Activated CD4-positive, alpha-beta memory T cell treated with anti-CD3 and anti-CD28 coated beads for 36 hours (primary cell): ENCODE data around the gene INSL3. TPM values are rescaled to one million over a fixed set of nuclear protein-coding genes. Genes with fewer than 3 reads are reported as not detected.
"Not testable (repeated sequence)": the region's sequence is repeated elsewhere in the genome, so short reads cannot be mapped to it uniquely, and the experiment has no call there.

Experiments
- CTCF ChIA-PET: fragments of 350-600 bp; sonication (Branson Sonifier 250); formaldehyde crosslinking; loops from one replicate; lab custom pipeline; 2021; ENCODE audit warnings: antibody characterized with exemption, inconsistent platforms; lab: Charles Lee
- POLR2A ChIA-PET: fragments of 350-600 bp; sonication (Branson Sonifier 250); formaldehyde crosslinking; loops from one replicate; lab custom pipeline; 2021; ENCODE audit warnings: antibody characterized with exemption; lab: Charles Lee
- DNase-seq: peaks from one replicate; pipeline ENCODE4 v3.0.0-alpha.2; 2020
- H3K27ac Mint-ChIP-seq: one replicate; pipeline ENCODE4 v1.8.0; 2021; ENCODE audit warnings: mixed read lengths
- H3K27me3 Mint-ChIP-seq: one replicate; pipeline ENCODE4 v1.8.0; 2021; ENCODE audit warnings: mixed read lengths
- H3K36me3 Mint-ChIP-seq: one replicate; pipeline ENCODE4 v1.8.0; 2021; ENCODE audit warnings: mixed read lengths
- H3K4me1 Mint-ChIP-seq: one replicate; pipeline ENCODE4 v1.8.0; 2021; ENCODE audit warnings: low read depth, mixed read lengths
- H3K4me3 Mint-ChIP-seq: one replicate; pipeline ENCODE4 v1.8.0; 2021; ENCODE audit warnings: mild to moderate bottlenecking, mixed read lengths
- H3K9me3 Mint-ChIP-seq: one replicate; pipeline ENCODE4 v1.8.0; 2021; ENCODE audit warnings: mixed read lengths
- intact Hi-C: fragments of 100-400 bp; cut with micrococcal nuclease; formaldehyde crosslinking; loops from one replicate; pipeline ENCODE4 v1.15.1; 2023
- total RNA-seq, 2 experiments: library from RNA; stranded (reverse); gene quantifications; one replicate each; pipeline ENCODE4 v1.2.3, GENCODE V29; 2021

The INSL3 gene
- total RNA-seq, 2 experiments from 2014 or later, result 6.8 to 8.3 TPM

DNA sequence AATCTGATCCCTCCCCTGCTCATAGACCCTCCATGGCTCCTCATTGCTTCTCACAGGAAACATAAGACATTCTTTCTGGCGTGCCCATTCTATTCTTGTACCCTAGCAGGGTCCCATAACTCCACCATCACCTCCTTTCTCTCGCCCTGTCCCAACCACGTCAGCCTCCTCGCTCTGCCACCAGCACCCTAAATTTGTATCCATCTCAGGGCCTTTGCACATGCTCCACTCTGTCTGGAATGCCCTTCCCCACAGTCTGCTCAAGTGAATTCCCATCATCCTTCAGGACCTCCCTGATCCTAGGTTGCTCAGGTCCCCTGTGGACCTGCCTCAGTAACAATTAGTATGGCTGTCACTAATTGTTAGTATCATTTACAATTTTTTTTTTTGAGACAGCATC, 15.9 kb downstream of the INSL3 start:
- DNase-seq, result no peak
- H3K4me3 Mint-ChIP-seq, result no peak overlapping the region
- ChIA-PET CTCF (interaction anchor here (0.6 to 1.1 kb wide), 2 partner anchors 50 to 93 kb away, joined by 3 to 4 read pairs; no protein-coding TSS in a partner anchor), POLR2A (no interaction called here)
- peaks cover 19% of the 10 kb centered on the region for H3K4me1 Mint-ChIP-seq
- intact Hi-C loops, result no loop called here
- H3K27ac Mint-ChIP-seq, result no peak overlapping the region
- H3K9me3 Mint-ChIP-seq, result no peaks in the 10 kb centered on the region
- no peaks in the 10 kb centered on the region for H3K27me3 Mint-ChIP-seq
- no peaks in the 10 kb centered on the region for H3K36me3 Mint-ChIP-seq

DNA sequence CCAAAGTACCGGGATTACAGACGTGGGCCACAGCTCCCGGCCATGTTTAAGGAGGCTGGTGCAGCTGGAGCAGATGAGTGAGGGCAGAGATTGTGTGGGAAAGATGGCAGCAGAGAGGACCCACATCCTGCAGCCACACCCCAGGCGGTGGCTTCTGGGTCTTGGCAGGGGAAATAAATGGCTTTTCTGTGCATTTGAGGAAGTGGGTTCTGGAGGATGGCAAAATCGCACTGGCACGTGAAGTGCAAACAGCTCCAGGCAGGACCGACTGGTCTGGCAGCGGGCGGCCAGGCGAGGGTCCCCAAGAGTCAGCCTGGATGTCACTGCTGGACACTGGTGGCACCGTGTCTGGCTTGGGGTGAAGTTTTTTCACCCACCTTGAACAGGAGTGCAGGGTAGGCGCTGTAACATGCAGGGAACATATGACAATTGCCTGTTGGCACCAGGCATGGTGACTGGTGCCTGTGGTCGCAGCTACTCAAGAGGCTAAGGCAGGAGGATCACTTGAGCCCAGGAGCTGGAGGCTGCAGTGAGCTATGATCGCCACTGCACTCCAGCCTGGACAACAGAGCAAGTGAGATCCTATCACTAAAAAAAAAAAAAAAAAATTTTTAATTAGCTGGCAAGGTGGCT, 17.9 kb downstream of the INSL3 start:
- no peaks in the 10 kb centered on the region for H3K9me3 Mint-ChIP-seq
- peak overlapping the region; percentile 55 for H3K27ac Mint-ChIP-seq
- H3K36me3 Mint-ChIP-seq, result no peaks in the 10 kb centered on the region
- peaks cover 19% of the 10 kb centered on the region for H3K4me1 Mint-ChIP-seq
- no peak overlapping the region for H3K4me3 Mint-ChIP-seq
- ChIA-PET POLR2A (no interaction called here), CTCF (interaction anchor here (1.1 to 1.5 kb wide), 3 partner anchors 19 to 308 kb away, joined by 3 to 8 read pairs (median 4); no protein-coding TSS in a partner anchor)
- no peaks in the 10 kb centered on the region for H3K27me3 Mint-ChIP-seq
- DNase-seq, result peak; percentile 48
- intact Hi-C loops, result no loop called here

DNA sequence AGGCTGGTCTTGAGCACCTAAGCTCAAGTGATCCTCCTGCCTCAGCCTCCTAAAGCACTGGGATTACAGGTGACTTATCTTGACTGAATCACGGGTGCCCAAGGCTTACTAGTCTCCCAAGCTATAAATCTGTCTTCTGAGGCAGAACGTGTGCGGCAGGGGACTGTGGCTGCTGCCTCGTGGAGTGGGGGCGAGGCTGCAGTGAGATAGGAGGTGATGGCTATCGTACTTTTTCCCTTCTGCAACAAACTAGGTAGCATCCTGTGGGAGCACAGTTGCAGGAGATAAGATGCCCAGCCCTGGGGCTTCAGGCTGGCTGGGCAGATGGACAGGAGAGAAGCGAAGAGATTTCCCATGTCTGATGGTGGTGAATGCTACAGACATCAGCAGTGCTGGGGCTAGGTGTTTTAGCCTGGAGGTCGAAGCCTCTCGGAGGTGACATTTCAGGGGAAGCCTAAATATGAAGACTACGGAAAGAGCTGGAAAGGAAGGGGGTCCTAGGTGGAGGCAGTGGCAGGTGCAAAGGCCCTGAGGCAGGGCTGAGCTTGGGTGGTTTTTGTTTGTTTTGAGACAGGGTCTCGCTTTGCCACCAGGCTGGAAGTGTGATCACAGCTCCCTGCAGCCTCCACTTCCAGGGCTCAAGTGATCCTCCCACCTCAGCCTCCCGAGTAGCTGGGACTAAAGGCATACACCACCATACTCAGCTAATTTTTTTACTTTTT, 19.0 kb downstream of the INSL3 start:
- Mint-ChIP-seq H3K9me3 (no peaks in the 10 kb centered on the region), H3K4me1 (peaks cover 22% of the 10 kb centered on the region), H3K27me3 (no peaks in the 10 kb centered on the region), H3K4me3 (no peak overlapping the region), H3K27ac (no peak overlapping the region), H3K36me3 (no peaks in the 10 kb centered on the region)
- DNase-seq, result no peak
- ChIA-PET POLR2A (no interaction called here), CTCF (interaction anchor here (0.6 to 1.5 kb wide), 4 partner anchors 18 to 1557 kb away, joined by 3 to 8 read pairs (median 4); no protein-coding TSS in a partner anchor)
- intact Hi-C loops, result no loop called here

DNA sequence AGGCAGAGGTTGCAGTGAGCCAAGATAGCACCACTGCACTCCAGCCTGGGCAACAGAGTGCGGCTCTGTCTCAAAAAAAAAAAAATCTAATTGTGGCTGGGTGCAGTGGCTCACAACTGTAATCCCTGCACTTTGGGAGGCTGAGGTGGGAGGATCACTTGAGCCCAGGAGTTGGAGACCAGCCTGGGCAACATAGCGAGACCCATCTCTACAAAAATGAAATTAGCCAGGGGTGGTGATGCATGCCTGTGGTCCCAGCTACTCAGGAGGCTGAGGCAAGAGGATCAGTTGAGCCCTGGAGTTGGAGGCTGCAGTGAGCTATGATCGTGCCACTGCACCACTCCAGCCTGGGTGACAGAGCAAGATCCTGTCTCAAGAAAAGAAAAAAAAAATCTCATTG, 22.7 kb downstream of the INSL3 start:
- POLR2A ChIA-PET, H3K27me3 Mint-ChIP-seq: not testable (repeated sequence)

DNA sequence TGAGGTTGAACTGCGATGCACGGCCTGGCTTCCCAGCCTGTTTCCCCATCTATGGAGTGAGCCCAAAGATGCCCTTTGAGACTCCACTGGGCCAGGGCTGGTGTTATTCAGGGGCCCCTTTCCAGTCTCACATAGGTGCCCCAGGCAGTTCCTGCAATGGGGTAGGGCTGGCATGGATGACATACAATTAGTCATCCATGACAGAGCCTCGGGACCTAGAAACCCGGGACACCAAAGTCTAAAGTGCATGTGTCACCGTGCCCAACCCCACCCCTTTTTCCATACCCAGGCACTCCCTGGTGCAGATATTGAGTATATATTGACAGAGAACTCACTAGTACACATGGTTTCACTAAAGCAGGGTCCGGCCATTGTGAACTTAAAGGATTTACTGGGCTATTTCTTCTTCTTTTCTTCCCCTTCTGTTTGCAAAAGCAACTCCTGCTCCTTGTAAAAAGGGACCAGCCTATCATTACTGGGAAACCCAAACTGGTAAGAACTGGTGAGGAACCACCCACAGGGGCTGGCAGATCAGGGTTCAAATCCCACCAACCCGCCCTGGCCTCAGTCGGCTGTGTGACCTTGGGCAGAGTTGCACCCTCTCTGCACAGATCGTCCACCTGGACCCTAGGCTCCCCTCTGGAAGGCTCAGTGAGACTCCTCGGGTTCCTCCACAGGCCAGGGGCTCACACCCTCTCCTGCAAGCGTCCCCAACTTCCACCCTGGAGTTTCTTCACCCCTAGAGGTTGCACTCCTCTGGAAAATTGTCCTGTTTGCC, 23.7 kb downstream of the INSL3 start:
- intact Hi-C loops, result loop anchor here (2.0 kb wide), 1 partner anchor 49 kb away; the partner anchor contains the start of gene JAK3
- ChIA-PET POLR2A (no interaction called here), CTCF (interaction anchor here (1.1 to 1.7 kb wide), 2 partner anchors 12 to 13 kb away, joined by 3 to 6 read pairs; no protein-coding TSS in a partner anchor)
- no peaks in the 10 kb centered on the region for H3K36me3 Mint-ChIP-seq
- DNase-seq, result peak; percentile 86
- H3K9me3 Mint-ChIP-seq, result no peaks in the 10 kb centered on the region
- peak overlapping the region; percentile 51 for H3K27ac Mint-ChIP-seq
- H3K4me3 Mint-ChIP-seq, result no peak overlapping the region
- H3K4me1 Mint-ChIP-seq, result peaks cover 41% of the 10 kb centered on the region
- H3K27me3 Mint-ChIP-seq, result peaks cover 5% of the 10 kb centered on the region

More for the DNA sequence above, 22.7 kb downstream of the INSL3 start:
- H3K4me1 Mint-ChIP-seq, result peaks cover 46% of the 10 kb centered on the region
- H3K9me3 Mint-ChIP-seq, intact Hi-C loops, DNase-seq, H3K27ac Mint-ChIP-seq, H3K4me3 Mint-ChIP-seq, H3K36me3 Mint-ChIP-seq: not testable (repeated sequence)
- CTCF ChIA-PET, result interaction anchor here (1.1 kb wide), 1 partner anchor 13 kb away, joined by 3 read pairs; no protein-coding TSS in a partner anchor

DNA sequence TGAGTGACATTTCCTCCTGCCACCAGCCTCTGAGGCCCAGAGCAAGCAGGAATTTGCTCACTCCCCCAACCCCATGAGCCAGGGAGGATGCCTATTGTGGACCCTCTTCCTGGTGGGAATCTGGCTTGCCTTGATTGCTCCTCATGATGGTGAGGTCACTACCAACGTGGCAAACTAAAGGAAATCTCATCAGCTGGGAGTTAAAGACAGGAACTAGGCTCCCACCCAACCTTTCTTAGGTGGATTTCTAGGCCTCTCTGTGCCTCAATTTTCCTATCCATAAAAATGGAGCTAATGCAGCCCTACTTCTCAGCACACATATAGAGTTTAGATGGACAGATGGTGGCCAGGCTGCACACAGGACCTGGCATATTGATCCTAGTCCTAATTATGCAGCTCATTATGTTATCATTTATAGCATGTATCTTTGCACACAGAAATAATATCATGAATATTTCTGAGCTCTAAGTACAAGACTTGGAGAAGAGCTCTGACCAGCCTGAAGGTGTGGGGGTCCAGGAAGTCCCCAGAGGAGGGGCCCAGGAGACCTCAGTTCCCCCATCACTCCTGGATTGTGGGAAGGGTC, 24.4 kb downstream of the INSL3 start:
- H3K4me3 Mint-ChIP-seq, result no peak overlapping the region
- no peaks in the 10 kb centered on the region for H3K36me3 Mint-ChIP-seq
- no peaks in the 10 kb centered on the region for H3K9me3 Mint-ChIP-seq
- intact Hi-C loops, result loop anchor here (2.0 kb wide), 1 partner anchor 50 kb away; the partner anchor contains the start of gene JAK3
- H3K4me1 Mint-ChIP-seq, result peaks cover 39% of the 10 kb centered on the region
- peak overlapping the region; percentile 51 for H3K27ac Mint-ChIP-seq
- H3K27me3 Mint-ChIP-seq, result peaks cover 5% of the 10 kb centered on the region
- ChIA-PET POLR2A (no interaction called here), CTCF (interaction anchor here (1.7 kb wide), 2 partner anchors 12 to 14 kb away, joined by 4 to 6 read pairs; no protein-coding TSS in a partner anchor)
- DNase-seq, result no peak

DNA sequence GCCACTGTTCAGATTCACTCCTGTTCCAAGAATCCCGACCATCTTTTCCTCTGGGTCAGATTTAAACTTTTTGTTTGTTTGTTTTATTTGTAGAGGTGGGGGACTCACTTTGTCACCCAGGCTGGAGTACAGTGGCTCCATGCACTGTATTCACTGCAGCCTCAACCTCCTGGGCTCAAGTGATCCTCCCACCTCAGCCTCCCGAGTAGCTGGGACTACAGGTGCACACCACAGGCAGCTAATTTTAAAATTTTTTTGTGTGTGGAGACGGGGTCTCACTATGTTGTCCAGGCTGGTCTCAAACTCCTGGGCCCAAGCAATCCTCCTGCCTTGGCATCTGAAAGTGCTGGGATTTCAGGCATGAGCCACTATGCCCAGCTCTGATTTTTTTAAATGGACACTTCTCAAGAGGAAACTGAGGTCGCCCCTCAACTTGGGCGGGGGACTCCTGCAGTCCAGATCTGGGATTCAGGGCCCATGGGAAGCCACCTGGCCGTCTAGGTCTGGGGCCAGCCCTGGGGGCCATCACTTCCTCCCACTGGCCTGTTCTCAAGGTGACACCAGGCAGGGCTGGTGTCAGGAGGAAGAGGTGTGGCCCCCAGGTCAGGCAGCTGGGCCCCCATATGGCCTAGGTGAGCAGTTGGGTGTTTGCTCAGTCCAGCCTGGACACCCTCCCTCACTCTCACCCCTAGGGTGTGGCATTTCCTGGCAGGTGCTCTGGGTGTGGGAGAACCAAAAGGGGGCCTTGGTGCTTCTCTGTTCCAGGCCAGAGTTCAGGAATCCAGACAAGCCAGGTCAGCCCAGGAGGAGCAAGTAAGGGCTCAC, 25.1 kb downstream of the INSL3 start:
- POLR2A ChIA-PET, result no interaction called here
- CTCF ChIA-PET, result interaction anchor here (1.4 to 1.7 kb wide), 3 partner anchors 11 to 60 kb away, joined by 3 to 6 read pairs (median 4); no protein-coding TSS in a partner anchor
- intact Hi-C loops, result loop anchor here (2.0 kb wide), 1 partner anchor 51 kb away; the partner anchor contains the start of gene JAK3
- no peak overlapping the region for H3K27ac Mint-ChIP-seq
- no peaks in the 10 kb centered on the region for H3K36me3 Mint-ChIP-seq
- peaks cover 46% of the 10 kb centered on the region for H3K4me1 Mint-ChIP-seq
- H3K4me3 Mint-ChIP-seq, result no peak overlapping the region
- peaks cover 5% of the 10 kb centered on the region for H3K27me3 Mint-ChIP-seq
- H3K9me3 Mint-ChIP-seq, result no peaks in the 10 kb centered on the region
- DNase-seq, result no peak

DNA sequence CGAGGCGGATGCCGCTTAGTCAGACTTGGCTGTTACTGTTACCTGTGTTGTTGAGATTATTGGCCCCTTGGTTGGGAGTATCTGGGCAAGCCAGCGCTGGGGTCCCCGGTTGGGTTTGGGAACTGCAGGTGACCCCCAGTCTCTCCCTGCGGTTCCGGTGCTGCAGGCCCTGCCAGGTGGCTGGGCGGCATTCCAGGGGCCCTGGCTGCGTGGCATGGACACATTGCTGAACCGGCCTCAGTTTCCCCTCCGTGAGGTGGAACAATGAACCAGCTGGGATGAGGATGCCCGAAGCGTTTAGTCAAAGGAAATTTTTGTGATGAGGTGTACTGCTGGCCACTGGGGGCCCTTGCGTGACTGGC, 25.8 kb downstream of the INSL3 start:
- no peaks in the 10 kb centered on the region for H3K9me3 Mint-ChIP-seq
- ChIA-PET POLR2A (interaction anchor here (0.9 kb wide), 1 partner anchor 11 kb away, joined by 3 read pairs; no protein-coding TSS in a partner anchor), CTCF (interaction anchor here (1.0 to 1.7 kb wide), 3 partner anchors 12 to 61 kb away, joined by 3 to 4 read pairs (median 3); no protein-coding TSS in a partner anchor)
- DNase-seq, result no peak
- no peak overlapping the region for H3K27ac Mint-ChIP-seq
- intact Hi-C loops, result no loop called here
- H3K36me3 Mint-ChIP-seq, result no peaks in the 10 kb centered on the region
- H3K4me1 Mint-ChIP-seq, result peaks cover 48% of the 10 kb centered on the region
- H3K4me3 Mint-ChIP-seq, result no peak overlapping the region
- H3K27me3 Mint-ChIP-seq, result peaks cover 5% of the 10 kb centered on the region

DNA sequence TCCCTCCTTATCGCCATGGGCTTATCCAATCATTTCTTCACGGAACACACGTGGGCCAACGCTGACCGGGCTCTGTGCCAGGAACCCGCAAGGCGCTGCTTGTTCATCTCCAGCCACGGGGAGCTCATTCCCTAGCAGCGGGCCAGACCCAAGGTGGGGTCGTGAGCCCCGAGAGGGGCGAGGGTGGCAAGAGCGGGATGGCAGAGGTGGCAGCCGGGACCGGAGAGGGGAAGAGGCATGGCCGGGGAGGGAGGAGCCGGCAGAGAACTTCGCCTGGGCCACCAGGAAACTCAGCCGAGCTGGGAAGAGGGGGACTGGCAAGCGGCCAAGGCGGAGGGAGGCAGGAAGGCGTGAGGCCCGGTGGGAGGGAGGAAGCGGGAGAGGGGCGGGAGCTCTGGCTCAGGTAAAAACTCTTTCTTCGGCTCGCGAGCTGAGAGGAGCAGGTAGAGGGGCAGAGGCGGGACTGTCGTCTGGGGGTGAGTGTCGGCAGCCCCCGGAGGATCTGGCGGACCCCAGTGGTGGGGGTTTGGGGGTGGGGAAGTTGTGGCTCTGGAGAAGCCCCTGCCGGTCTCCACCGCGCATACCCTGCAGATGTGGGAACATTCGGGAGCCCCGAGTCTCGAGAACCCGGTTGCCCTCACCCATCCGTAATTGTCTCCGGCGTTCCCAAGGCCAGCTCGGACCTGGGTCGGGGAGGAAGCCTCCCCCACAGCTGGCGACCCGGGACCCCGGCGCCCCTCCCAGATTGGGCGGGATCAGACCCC, 26.4 kb downstream of the INSL3 start, which contains the start of gene B3GNT3:
Gene B3GNT3 (plus strand): TSS at position 408 of the 764 bp plus-strand sequence. CDS start 12,670 bp downstream, outside the sequence.
- no peak for DNase-seq
- Mint-ChIP-seq H3K36me3 (no peaks in the 10 kb centered on the region), H3K27ac (no peak within 1 kb of the TSS), H3K9me3 (no peaks in the 10 kb centered on the region), H3K4me1 (peaks cover 53% of the 10 kb centered on the region), H3K4me3 (no peak within 1 kb of the TSS), H3K27me3 (peaks cover 5% of the 10 kb centered on the region)
- intact Hi-C loops, result loop anchor here (5.0 kb wide), 1 partner anchor 137 kb away; the partner anchor contains the start of gene CCDC124
- ChIA-PET POLR2A (interaction anchor here (0.9 kb wide), 1 partner anchor 10 kb away, joined by 3 read pairs; no protein-coding TSS in a partner anchor), CTCF (interaction anchor here (1.0 to 1.7 kb wide), 3 partner anchors 12 to 61 kb away, joined by 3 to 4 read pairs (median 3); no protein-coding TSS in a partner anchor)

DNA sequence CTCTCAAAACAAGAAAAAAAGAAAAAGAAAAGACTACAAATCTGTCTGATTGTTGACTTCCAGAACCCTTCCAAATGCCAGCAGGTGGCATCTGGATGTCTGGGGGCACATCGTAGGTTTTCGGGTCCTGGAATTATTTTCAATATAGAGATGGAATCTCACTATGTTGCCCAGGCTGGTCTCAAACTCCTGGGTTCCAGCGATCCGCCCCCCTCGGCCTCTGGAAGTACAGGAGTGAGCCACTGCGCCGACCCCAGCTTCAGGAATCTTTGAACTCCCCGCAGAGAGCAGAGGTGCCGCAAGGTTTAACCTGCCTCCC, 26.9 kb downstream of the INSL3 start:
- CTCF ChIA-PET, result interaction anchor here (1.0 kb wide), 1 partner anchor 18 kb away, joined by 3 read pairs; no protein-coding TSS in a partner anchor
- no peak overlapping the region for H3K4me3 Mint-ChIP-seq
- H3K36me3 Mint-ChIP-seq, result no peaks in the 10 kb centered on the region
- POLR2A ChIA-PET, result no interaction called here
- H3K27me3 Mint-ChIP-seq, result peaks cover 5% of the 10 kb centered on the region
- no peak overlapping the region for H3K27ac Mint-ChIP-seq
- intact Hi-C loops, result loop anchor here (5.0 kb wide), 1 partner anchor 138 kb away; the partner anchor contains the start of gene CCDC124
- no peaks in the 10 kb centered on the region for H3K9me3 Mint-ChIP-seq
- no peak for DNase-seq
- H3K4me1 Mint-ChIP-seq, result peaks cover 53% of the 10 kb centered on the region
